Stomach smooth muscle (tissue), 2 donors: Measurements from ENCODE around the gene OR56B1.
"Not testable (repeated sequence)": the region's sequence is repeated elsewhere in the genome, so short reads cannot be mapped to it uniquely, and the experiment has no call there.

Experiments used
- H3K27ac ChIP-seq: one replicate; pipeline ENCODE4 v1.7.0; 2013; ENCODE audit warnings: mild to moderate bottlenecking, low read length, inconsistent platforms
- H3K27me3 ChIP-seq, 2 donors: one replicate each; pipeline ENCODE4 v1.7.0; 2013; ENCODE audit warnings: low read length in 2 of 2; ENCODE audit not compliant: insufficient read depth in 2 of 2, control insufficient read depth in 1 of 2
- H3K36me3 ChIP-seq, 2 donors: one replicate each; pipeline ENCODE4 v1.7.0; 2013; ENCODE audit warnings: low read length in 2 of 2; ENCODE audit not compliant: control insufficient read depth in 2 of 2, insufficient read depth in 2 of 2
- H3K4me1 ChIP-seq: one replicate; pipeline ENCODE4 v1.7.0; 2013; ENCODE audit warnings: low read length; ENCODE audit not compliant: control insufficient read depth, insufficient read depth
- H3K4me3 ChIP-seq, 2 donors: one replicate each; pipeline ENCODE4 v1.7.0; 2013; ENCODE audit warnings: low read length in 2 of 2
- H3K9ac ChIP-seq, 2 donors: one replicate each; pipeline ENCODE4 v1.7.0; 2013; ENCODE audit warnings: low read length in 2 of 2, mild to moderate bottlenecking in 1 of 2
- H3K9me3 ChIP-seq, 2 donors: one replicate each; pipeline ENCODE4 v1.7.0; 2013; ENCODE audit warnings: low read length in 2 of 2; ENCODE audit not compliant: control insufficient read depth in 2 of 2
- donor health status: healthy.
- donor health status: Pancreatic carcinoma.

The OR56B1 gene

GRCh38 chr11:5698281-5698680, 38.0 kb upstream of the OR56B1 start:
- Histone ChIP-seq H3K9ac (no peak overlapping the region), H3K27ac (no peak overlapping the region), H3K4me3 (no peak overlapping the region), H3K27me3 (no peaks in the 10 kb centered on the region), H3K36me3 (peaks cover 11 to 23% of the 10 kb centered on the region in 2 donors), H3K4me1 (no peaks in the 10 kb centered on the region), H3K9me3 (no peaks in the 10 kb centered on the region)

DNA sequence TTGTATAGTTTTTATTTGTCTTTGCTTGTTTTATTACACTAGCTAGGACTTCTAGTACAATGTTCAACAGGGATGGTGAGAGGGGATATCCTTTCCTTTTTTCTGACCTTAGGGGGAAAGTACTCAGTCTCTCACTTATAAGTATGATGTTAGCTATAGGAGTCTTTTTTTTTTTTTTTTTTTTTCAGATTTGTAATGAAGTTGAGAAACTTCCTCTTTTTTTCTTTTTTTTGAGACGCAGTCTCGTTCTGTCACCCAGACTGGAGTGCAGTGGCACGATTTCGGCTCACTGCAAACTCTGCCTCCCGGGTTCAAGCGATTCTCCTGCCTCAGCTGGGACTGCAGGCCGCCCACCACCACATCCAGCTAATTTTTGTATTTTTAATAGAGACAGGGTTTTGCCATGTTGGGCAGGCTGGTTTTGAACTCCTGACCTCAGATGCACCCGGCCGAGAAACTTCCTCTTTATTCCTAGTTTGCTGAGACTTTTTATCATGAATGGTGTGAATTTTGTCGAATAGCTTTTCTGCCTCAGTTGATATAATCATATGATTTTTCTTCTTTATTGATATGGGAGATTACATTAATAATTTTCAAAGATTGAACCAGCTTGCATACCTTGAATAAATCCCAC, 35.7 kb upstream of the OR56B1 start:
- Histone ChIP-seq H3K27me3 (no peaks in the 10 kb centered on the region), H3K9ac (no peak overlapping the region), H3K9me3 (no peaks in the 10 kb centered on the region), H3K4me1 (no peaks in the 10 kb centered on the region), H3K36me3 (peaks cover 11 to 27% of the 10 kb centered on the region in 2 donors), H3K4me3 (no peak overlapping the region), H3K27ac (no peak overlapping the region)

DNA sequence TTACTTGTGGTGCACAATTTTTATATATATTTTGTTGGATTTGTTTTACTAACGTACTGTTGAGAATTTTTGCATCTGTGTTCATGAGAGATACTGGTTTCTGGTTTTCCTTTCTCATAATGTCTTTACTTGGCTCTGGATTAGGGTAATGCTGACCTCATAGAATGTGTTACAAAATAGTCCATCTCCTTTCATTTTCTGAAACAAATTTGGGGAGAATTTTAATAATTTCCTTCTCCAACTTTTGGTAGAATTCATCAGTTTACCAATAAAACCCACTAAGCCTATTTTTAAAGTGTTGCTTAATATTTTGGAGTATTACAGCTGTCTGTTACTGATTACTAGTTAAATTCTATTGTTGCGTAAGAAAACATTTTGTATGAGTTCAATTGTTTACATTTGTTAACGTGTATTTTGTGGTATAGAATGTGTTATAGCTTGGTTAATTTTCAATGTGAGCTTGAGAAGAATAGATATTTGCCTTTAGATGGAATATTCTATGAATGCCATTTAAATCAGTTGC, 35.1 kb upstream of the OR56B1 start:
- no peak overlapping the region for H3K4me3 ChIP-seq
- peaks cover 10 to 27% of the 10 kb centered on the region in 2 donors for H3K36me3 ChIP-seq
- no peaks in the 10 kb centered on the region for H3K9me3 ChIP-seq
- H3K27me3 ChIP-seq = no peaks in the 10 kb centered on the region
- H3K27ac ChIP-seq = no peak overlapping the region
- H3K9ac ChIP-seq = no peak overlapping the region
- no peaks in the 10 kb centered on the region for H3K4me1 ChIP-seq

DNA sequence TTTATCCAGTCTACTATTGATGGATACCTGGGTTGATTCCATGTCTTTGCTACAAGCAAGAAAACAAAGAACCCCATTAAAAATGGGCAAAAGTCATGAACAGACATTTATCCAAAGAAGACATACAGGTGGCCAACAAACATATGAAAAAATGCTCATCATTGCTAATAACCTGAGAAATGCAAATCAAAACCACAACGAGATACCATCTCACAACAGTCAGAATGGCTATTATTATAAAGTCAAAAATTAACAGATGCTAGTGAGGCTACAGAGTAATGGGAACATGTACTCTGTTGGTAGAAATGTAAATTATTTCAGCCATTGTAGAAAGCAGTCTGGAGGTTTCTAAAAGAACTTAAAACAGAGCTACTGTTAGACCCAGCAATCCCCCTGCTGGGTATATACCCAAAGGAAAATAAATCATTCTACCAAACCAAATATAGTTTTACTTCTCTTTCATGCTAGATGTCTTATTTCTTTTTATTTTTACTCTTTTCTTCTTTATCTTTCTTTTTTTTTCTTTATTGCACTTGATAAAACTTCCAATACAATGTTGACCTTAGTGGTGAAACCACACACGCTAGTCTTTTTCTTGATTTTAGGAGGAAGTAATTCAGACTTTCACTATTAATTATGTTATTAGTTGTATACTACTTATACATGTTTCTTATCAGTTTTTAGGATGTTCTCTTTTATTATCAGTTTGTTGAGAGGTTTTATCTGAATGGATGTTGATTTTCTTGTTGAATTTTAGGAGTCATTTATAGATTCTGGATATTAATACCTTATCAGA, 32.3 kb upstream of the OR56B1 start:
- peaks cover 9 to 21% of the 10 kb centered on the region in 2 donors for H3K36me3 ChIP-seq

DNA sequence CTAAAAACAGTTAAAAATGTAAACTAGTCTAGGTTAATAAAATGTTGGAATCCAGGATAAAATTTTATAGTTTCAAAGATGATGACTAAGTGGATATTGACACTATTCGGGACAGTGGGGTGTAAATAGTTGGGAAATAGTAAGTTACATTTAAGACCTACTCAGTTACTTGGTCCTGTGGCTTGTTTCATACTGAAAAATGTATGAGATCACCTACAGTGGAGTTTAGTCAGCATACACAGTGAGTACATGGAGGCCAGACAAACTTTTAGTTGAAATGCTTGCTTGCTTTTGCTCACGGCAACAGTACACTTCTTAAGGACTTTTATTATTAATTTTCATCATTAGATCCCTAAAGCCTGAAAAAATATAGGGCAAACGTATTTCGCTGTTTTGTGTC, 30.6 kb upstream of the OR56B1 start:
- Histone ChIP-seq H3K4me1 (no peaks in the 10 kb centered on the region), H3K9ac (no peak overlapping the region), H3K27ac (no peak overlapping the region), H3K9me3 (no peaks in the 10 kb centered on the region), H3K27me3 (no peaks in the 10 kb centered on the region), H3K36me3 (peaks cover 14 to 33% of the 10 kb centered on the region in 2 donors), H3K4me3 (no peak overlapping the region)

More for the DNA sequence above, 32.3 kb upstream of the OR56B1 start:
- Histone ChIP-seq H3K27ac (no peak overlapping the region), H3K9me3 (no peaks in the 10 kb centered on the region), H3K27me3 (no peaks in the 10 kb centered on the region), H3K4me3 (no peak overlapping the region), H3K4me1 (no peaks in the 10 kb centered on the region), H3K9ac (no peak overlapping the region)

GRCh38 chr11:5712507-5712906, 23.7 kb upstream of the OR56B1 start:
- H3K27ac ChIP-seq = no peak overlapping the region
- H3K27me3 ChIP-seq = no peaks in the 10 kb centered on the region
- H3K36me3 ChIP-seq = peaks cover 14 to 24% of the 10 kb centered on the region in 2 donors
- no peak overlapping the region for H3K9ac ChIP-seq
- no peaks in the 10 kb centered on the region for H3K9me3 ChIP-seq
- no peaks in the 10 kb centered on the region for H3K4me1 ChIP-seq
- no peak overlapping the region for H3K4me3 ChIP-seq

GRCh38 chr11:5713695-5714094, 22.6 kb upstream of the OR56B1 start:
- Histone ChIP-seq H3K27ac (no peak overlapping the region), H3K4me1 (no peaks in the 10 kb centered on the region), H3K9me3 (no peaks in the 10 kb centered on the region), H3K36me3 (peaks cover 6 to 15% of the 10 kb centered on the region in 2 donors), H3K27me3 (no peaks in the 10 kb centered on the region), H3K4me3 (no peak overlapping the region), H3K9ac (no peak overlapping the region)

GRCh38 chr11:5716518-5716917, 19.7 kb upstream of the OR56B1 start:
- not testable (repeated sequence) for H3K36me3 ChIP-seq, H3K4me1 ChIP-seq, H3K27ac ChIP-seq, H3K9ac ChIP-seq, H3K4me3 ChIP-seq, H3K9me3 ChIP-seq, H3K27me3 ChIP-seq

GRCh38 chr11:5719703-5720495, 16.3 kb upstream of the OR56B1 start:
- Histone ChIP-seq H3K36me3 (no peaks in the 10 kb centered on the region), H3K9ac (no peak overlapping the region), H3K9me3 (no peaks in the 10 kb centered on the region), H3K27me3 (no peaks in the 10 kb centered on the region), H3K27ac (no peak overlapping the region), H3K4me1 (no peaks in the 10 kb centered on the region), H3K4me3 (no peak overlapping the region)

- no peak overlapping the region for H3K27ac ChIP-seq
- no peak overlapping the region for H3K4me3 ChIP-seq
- H3K4me1 ChIP-seq = no peaks in the 10 kb centered on the region
- H3K9ac ChIP-seq = no peak overlapping the region
- peaks cover 0 to 2% of the 10 kb centered on the region in 2 donors for H3K9me3 ChIP-seq
- H3K36me3 ChIP-seq = no peaks in the 10 kb centered on the region
- no peaks in the 10 kb centered on the region for H3K27me3 ChIP-seq
Observed at GRCh38 chr11:5722622-5723021, 13.6 kb upstream of the OR56B1 start.
